Measurements from ENCODE around the gene TMEM119.
A peak's percentile ranks its signal among the peaks of the same experiment; 100 is the strongest.

TMEM119 gene

DNA sequence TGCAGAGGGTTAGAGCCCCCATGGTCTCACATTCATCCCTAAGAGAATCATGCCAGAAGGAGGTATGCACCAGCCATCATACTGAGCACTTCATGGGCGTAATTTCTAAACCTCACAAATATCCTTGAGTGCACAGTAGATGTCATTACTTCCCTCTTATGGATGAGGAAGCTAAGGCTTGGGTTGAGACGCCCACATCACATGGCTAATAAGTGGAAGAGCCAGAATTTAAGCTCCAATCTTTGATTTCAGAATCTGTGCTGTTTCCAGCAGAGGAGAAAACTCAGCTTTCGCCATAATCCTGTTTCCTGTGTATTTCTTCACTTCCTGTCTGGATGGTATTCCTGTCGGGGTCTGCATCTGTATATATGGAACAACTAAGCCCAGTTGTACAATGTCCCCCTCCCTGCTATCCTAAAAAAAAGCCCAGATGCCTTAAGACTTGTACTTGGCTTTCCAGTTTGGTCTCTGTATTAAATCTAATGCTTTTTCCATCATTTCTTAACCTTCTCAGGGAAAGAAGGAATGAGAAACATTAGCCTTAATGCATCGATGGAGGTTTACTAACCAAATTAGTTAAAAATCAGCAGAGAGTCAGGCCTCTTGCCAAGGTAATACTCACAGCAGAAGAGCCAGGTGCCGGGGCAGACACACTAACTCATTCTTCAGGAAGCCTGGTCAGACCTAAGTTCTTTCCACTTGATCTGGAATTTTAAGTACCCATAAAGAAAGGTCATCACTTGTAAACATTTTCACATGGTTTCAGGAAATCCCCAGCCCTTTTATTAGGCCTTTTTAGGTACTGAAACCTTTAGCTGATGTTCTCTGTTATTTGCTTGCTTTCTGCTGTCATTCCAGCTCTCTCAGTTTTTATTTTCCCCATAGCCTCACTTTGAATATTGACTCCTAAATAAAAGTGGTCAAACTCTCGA lies 30.2 kb downstream of the TMEM119 start:
- TF ChIP-seq, protein P1, sequence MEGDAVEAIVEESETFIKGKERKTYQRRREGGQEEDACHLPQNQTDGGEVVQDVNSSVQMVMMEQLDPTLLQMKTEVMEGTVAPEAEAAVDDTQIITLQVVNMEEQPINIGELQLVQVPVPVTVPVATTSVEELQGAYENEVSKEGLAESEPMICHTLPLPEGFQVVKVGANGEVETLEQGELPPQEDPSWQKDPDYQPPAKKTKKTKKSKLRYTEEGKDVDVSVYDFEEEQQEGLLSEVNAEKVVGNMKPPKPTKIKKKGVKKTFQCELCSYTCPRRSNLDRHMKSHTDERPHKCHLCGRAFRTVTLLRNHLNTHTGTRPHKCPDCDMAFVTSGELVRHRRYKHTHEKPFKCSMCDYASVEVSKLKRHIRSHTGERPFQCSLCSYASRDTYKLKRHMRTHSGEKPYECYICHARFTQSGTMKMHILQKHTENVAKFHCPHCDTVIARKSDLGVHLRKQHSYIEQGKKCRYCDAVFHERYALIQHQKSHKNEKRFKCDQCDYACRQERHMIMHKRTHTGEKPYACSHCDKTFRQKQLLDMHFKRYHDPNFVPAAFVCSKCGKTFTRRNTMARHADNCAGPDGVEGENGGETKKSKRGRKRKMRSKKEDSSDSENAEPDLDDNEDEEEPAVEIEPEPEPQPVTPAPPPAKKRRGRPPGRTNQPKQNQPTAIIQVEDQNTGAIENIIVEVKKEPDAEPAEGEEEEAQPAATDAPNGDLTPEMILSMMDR (IDR thresholded peaks at IDR 0.05; ENCODE audit: insufficient read depth, low read length, poor library complexity, severe bottlenecking): no peak

DNA sequence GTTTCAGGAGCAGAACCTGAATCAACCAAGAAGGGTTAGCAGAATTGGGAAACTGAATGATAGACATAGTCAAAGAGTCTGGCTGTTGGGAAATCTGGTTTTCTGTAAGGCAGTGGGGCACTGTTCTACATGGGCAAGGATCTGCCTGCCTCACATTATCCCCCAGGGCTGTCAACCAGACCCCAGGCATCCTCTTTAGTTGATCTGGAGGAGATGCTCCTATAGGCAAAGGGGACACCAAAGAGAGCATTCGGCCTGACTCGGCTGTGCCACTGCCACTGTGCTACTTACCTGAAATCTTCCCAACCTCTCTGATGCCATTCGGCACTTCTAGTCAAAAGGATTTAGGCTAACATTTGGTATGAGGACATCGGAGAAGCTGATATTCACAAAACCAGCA lies 31.4 kb downstream of the TMEM119 start:
- Histone ChIP-seq H3K36me3 (ENCODE audit: control insufficient read depth, insufficient read depth, low read length) (peaks cover 21% of the 10 kb centered on the region), H3K27me3 (replicated peaks; ENCODE audit: control insufficient read depth, insufficient read depth, low read length) (no peaks in the 10 kb centered on the region), H3K4me3 (replicated peaks; ENCODE audit: low read depth, low read length) (no peak overlapping the region)
- TF ChIP-seq, protein P1 (IDR thresholded peaks at IDR 0.05; ENCODE audit: insufficient read depth, low read length, poor library complexity, severe bottlenecking): no peak
- no peak for DNase-seq (ENCODE audit: extremely low read depth, insufficient read length)

More for the DNA sequence above, 30.2 kb downstream of the TMEM119 start:
- DNase-seq (ENCODE audit: extremely low read depth, insufficient read length): peak; percentile 58
- Histone ChIP-seq H3K27me3 (replicated peaks; ENCODE audit: control insufficient read depth, insufficient read depth, low read length) (no peaks in the 10 kb centered on the region), H3K36me3 (ENCODE audit: control insufficient read depth, insufficient read depth, low read length) (peaks cover 21% of the 10 kb centered on the region), H3K4me3 (replicated peaks; ENCODE audit: low read depth, low read length) (peak overlapping the region; percentile 16)

DNA sequence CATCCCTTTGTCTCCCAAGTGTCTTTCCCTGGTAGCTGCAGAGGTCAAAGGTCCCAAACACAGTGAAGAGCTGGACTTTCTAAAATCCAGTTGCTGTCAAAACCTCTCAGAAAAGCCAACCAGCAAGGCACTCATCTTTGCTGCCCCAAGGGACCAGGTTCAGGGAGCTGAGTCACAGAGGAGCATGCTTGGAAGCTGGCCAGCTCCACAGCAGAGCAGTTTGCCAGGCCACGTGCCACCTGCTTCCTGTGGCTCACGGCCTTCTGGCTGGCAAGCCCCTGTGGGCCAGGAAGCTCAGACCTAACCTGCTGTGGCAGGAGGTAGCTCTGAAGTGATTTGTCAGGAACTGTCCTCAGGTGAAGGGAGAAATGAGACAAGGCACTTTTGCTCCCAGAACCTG lies 31.9 kb downstream of the TMEM119 start:
- peak; percentile 57 for DNase-seq (ENCODE audit: extremely low read depth, insufficient read length)
- Histone ChIP-seq H3K36me3 (ENCODE audit: control insufficient read depth, insufficient read depth, low read length) (peaks cover 21% of the 10 kb centered on the region), H3K27me3 (replicated peaks; ENCODE audit: control insufficient read depth, insufficient read depth, low read length) (no peaks in the 10 kb centered on the region), H3K4me3 (replicated peaks; ENCODE audit: low read depth, low read length) (no peak overlapping the region)
- TF ChIP-seq, protein P1 (IDR thresholded peaks at IDR 0.05; ENCODE audit: insufficient read depth, low read length, poor library complexity, severe bottlenecking): no peak

- peaks cover 21% of the 10 kb centered on the region for H3K36me3 ChIP-seq (ENCODE audit: control insufficient read depth, insufficient read depth, low read length)
- TF ChIP-seq, protein P1 (IDR thresholded peaks at IDR 0.05; ENCODE audit: insufficient read depth, low read length, poor library complexity, severe bottlenecking): no peak
- H3K27me3 ChIP-seq (replicated peaks; ENCODE audit: control insufficient read depth, insufficient read depth, low read length): no peaks in the 10 kb centered on the region
- H3K4me3 ChIP-seq (replicated peaks; ENCODE audit: low read depth, low read length): no peak overlapping the region
- DNase-seq (ENCODE audit: extremely low read depth, insufficient read length): no peak
These were observed 32.7 kb downstream of the TMEM119 start for GRCh38 chr12:108565146-108565545.

- TF ChIP-seq, protein P1 (IDR thresholded peaks at IDR 0.05; ENCODE audit: insufficient read depth, low read length, poor library complexity, severe bottlenecking): no peak
- Histone ChIP-seq H3K27me3 (replicated peaks; ENCODE audit: control insufficient read depth, insufficient read depth, low read length) (no peaks in the 10 kb centered on the region), H3K4me3 (replicated peaks; ENCODE audit: low read depth, low read length) (no peak overlapping the region), H3K36me3 (ENCODE audit: control insufficient read depth, insufficient read depth, low read length) (peaks cover 21% of the 10 kb centered on the region)
- DNase-seq (ENCODE audit: extremely low read depth, insufficient read length): no peak
These were observed 33.2 kb downstream of the TMEM119 start for GRCh38 chr12:108564724-108565123.

Measured in GM06990 (cell line).